ENCODE measurements around the gene HIGD2B. TPM values are rescaled to one million over a fixed set of nuclear protein-coding genes. Genes with fewer than 3 reads are reported as not detected.
A peak's percentile ranks its signal among the peaks of the same experiment; 100 is the strongest.

The HIGD2B gene
- polyA plus RNA-seq, 1 experiment: not detected

- Histone ChIP-seq H3K9me3 (ENCODE audit: control insufficient read depth, insufficient read depth, low read length) (no peaks in the 10 kb centered on the region), H3K27ac (ENCODE audit: low read depth, low read length) (no peak overlapping the region), H3K4me3 (ENCODE audit: low read depth, low read length) (no peak overlapping the region), H3K27me3 (ENCODE audit: control insufficient read depth, insufficient read depth, low read length) (no peaks in the 10 kb centered on the region)
- ChIA-PET POLR2A (no interaction called here), CTCF (interaction anchor here (0.7 to 2.0 kb wide), 2 partner anchors 23 to 1279 kb away, joined by 3 to 8 read pairs; no protein-coding TSS in a partner anchor)
- DNase-seq (ENCODE audit: low read depth, low spot score): no peak
- TF ChIP-seq CTCF (IDR thresholded peaks at IDR 0.05; ENCODE audit: low read depth, low read length): no peak
Observed at GRCh38 chr15:72698938-72699337, 13.0 kb upstream of the HIGD2B start.

GRCh38 chr15:72690938-72691337, 5.0 kb upstream of the HIGD2B start:
- Histone ChIP-seq H3K9me3 (ENCODE audit: control insufficient read depth, insufficient read depth, low read length) (no peaks in the 10 kb centered on the region; the same call in 1 of the 2 replicates), H3K27me3 (ENCODE audit: control insufficient read depth, insufficient read depth, low read length) (no peaks in the 10 kb centered on the region), H3K27ac (ENCODE audit: low read depth, low read length) (no peak overlapping the region), H3K4me3 (ENCODE audit: low read depth, low read length) (no peak overlapping the region)
- no peak for TF ChIP-seq CTCF (IDR thresholded peaks at IDR 0.05; ENCODE audit: low read depth, low read length)
- ChIA-PET CTCF (no interaction called here), POLR2A (no interaction called here)
- no peak for DNase-seq (ENCODE audit: low read depth, low spot score)

GRCh38 chr15:72688697-72689096, 2.7 kb upstream of the HIGD2B start:
- no peak overlapping the region for H3K27ac ChIP-seq (ENCODE audit: low read depth, low read length)
- H3K4me3 ChIP-seq (ENCODE audit: low read depth, low read length): no peak overlapping the region
- ChIA-PET CTCF (interaction anchor here (1.0 kb wide), 2 partner anchors 17 to 89 kb away, joined by 3 to 4 read pairs; no protein-coding TSS in a partner anchor), POLR2A (no interaction called here)
- H3K9me3 ChIP-seq (ENCODE audit: control insufficient read depth, insufficient read depth, low read length): no peaks in the 10 kb centered on the region; the same call in 1 of the 2 replicates
- H3K27me3 ChIP-seq (ENCODE audit: control insufficient read depth, insufficient read depth, low read length): no peaks in the 10 kb centered on the region
- TF ChIP-seq CTCF (IDR thresholded peaks at IDR 0.05; ENCODE audit: low read depth, low read length): no peak
- DNase-seq (ENCODE audit: low read depth, low spot score): no peak

GRCh38 chr15:72685301-72685924, 569 bp downstream of the HIGD2B start:
- CTCF ChIA-PET: interaction anchor here (1.3 kb wide), 1 partner anchor 14 kb away, joined by 5 read pairs; no protein-coding TSS in a partner anchor
- no peaks in the 10 kb centered on the region; the same call in 1 of the 2 replicates for H3K9me3 ChIP-seq (ENCODE audit: control insufficient read depth, insufficient read depth, low read length)
- peak overlapping the region; percentile 87 for H3K4me3 ChIP-seq (ENCODE audit: low read depth, low read length)
- POLR2A ChIA-PET: no interaction called here
- DNase-seq (ENCODE audit: low read depth, low spot score): no peak
- peak; percentile 14; the same call in 1 of the 2 replicates for TF ChIP-seq CTCF (IDR thresholded peaks at IDR 0.05; ENCODE audit: low read depth, low read length)
- peak overlapping the region; percentile 78 for H3K27ac ChIP-seq (ENCODE audit: low read depth, low read length)
- H3K27me3 ChIP-seq (ENCODE audit: control insufficient read depth, insufficient read depth, low read length): no peaks in the 10 kb centered on the region

- Histone ChIP-seq H3K9me3 (ENCODE audit: control insufficient read depth, insufficient read depth, low read length) (no peaks in the 10 kb centered on the region; the same call in 1 of the 2 replicates), H3K27ac (ENCODE audit: low read depth, low read length) (no peak overlapping the region), H3K4me3 (ENCODE audit: low read depth, low read length) (no peak overlapping the region), H3K27me3 (ENCODE audit: control insufficient read depth, insufficient read depth, low read length) (peaks cover 9% of the 10 kb centered on the region)
- POLR2A ChIA-PET: no interaction called here
- CTCF ChIA-PET: no interaction called here
- no peak for DNase-seq (ENCODE audit: low read depth, low spot score)
- no peak for TF ChIP-seq CTCF (IDR thresholded peaks at IDR 0.05; ENCODE audit: low read depth, low read length)
Observed at GRCh38 chr15:72682772-72683171, 3.2 kb downstream of the HIGD2B start.

Data from AG04450 (cell line).